ENCODE measurements around the gene ADGB.
"Not testable (repeated sequence)": the region's sequence is repeated elsewhere in the genome, so short reads cannot be mapped to it uniquely, and the experiment has no call there.

GRCh38 chr6:146793218-146793617 is 194.4 kb downstream of the ADGB start:
- not testable (repeated sequence) for TF ChIP-seq CTCF (IDR thresholded peaks at IDR 0.05); POLR2AphosphoS5 (IDR thresholded peaks at IDR 0.05; ENCODE audit: insufficient read depth in 1 of 2, low read depth in 1 of 2)
